H9 (cell line): ENCODE results near the gene IRF2. TPM values are rescaled to one million over a fixed set of nuclear protein-coding genes. Genes with fewer than 3 reads are reported as not detected.

Source experiments
- DNase-seq: peaks from one replicate; pipeline ENCODE4 v3.0.0-alpha.2; 2017
- H2AFZ ChIP-seq: one replicate; pipeline ENCODE4 v1.6.1; 2013; ENCODE audit warnings: mild to moderate bottlenecking, low read length, control low read depth, moderate library complexity
- H2AK5ac ChIP-seq: 2 replicates; pipeline ENCODE4 v1.6.1; 2013; ENCODE audit warnings: low read length, control low read depth, mixed read lengths; ENCODE audit not compliant: insufficient read length
- H2BK120ac ChIP-seq: one replicate; pipeline ENCODE4 v1.6.1; 2013; ENCODE audit warnings: low read depth, mild to moderate bottlenecking, low read length, control low read depth, inconsistent platforms; ENCODE audit not compliant: poor library complexity, severe bottlenecking
- H2BK12ac ChIP-seq: 2 replicates; pipeline ENCODE4 v1.6.1; 2013; ENCODE audit warnings: low read length, control low read depth, mixed read lengths, low read depth; ENCODE audit not compliant: insufficient read length
- H2BK15ac ChIP-seq: 2 replicates; pipeline ENCODE4 v1.6.1; 2013; ENCODE audit warnings: low read depth, low read length, control low read depth
- H2BK20ac ChIP-seq: one replicate; pipeline ENCODE4 v1.6.1; 2013; ENCODE audit warnings: low read depth, mild to moderate bottlenecking, low read length, control low read depth, inconsistent platforms; ENCODE audit not compliant: poor library complexity, severe bottlenecking
- H2BK5ac ChIP-seq: 2 replicates; pipeline ENCODE4 v1.6.1; 2013; ENCODE audit warnings: low read length, control low read depth, mixed read lengths; ENCODE audit not compliant: insufficient read length
- H3K14ac ChIP-seq: 2 replicates; pipeline ENCODE4 v1.6.1; 2013; ENCODE audit warnings: low read length, control low read depth; ENCODE audit not compliant: insufficient read depth
- H3K18ac ChIP-seq: 2 replicates; pipeline ENCODE4 v1.6.1; 2013; ENCODE audit warnings: low read depth, mild to moderate bottlenecking, mixed read lengths, low read length, control low read depth; ENCODE audit not compliant: insufficient read length
- H3K23ac ChIP-seq: 2 replicates; pipeline ENCODE4 v1.6.1; 2013; ENCODE audit warnings: low read length, control low read depth, mixed read lengths, low read depth; ENCODE audit not compliant: insufficient read length
- H3K23me2 ChIP-seq: 2 replicates; pipeline ENCODE4 v1.6.1; 2013; ENCODE audit warnings: low read depth, mild to moderate bottlenecking, mixed read lengths, low read length, control low read depth; ENCODE audit not compliant: insufficient read length, poor library complexity, severe bottlenecking
- H3K27ac ChIP-seq: 2 replicates; pipeline ENCODE4 v1.5.1; 2013; ENCODE audit warnings: low read length, control low read depth, mixed read lengths, low read depth; ENCODE audit not compliant: insufficient read length
- H3K27me3 ChIP-seq: 2 replicates; pipeline ENCODE4 v1.6.1; 2013; ENCODE audit warnings: low read length, control low read depth, inconsistent platforms; ENCODE audit not compliant: insufficient read depth
- H3K4ac ChIP-seq: 2 replicates; pipeline ENCODE4 v1.6.1; 2013; ENCODE audit warnings: low read depth, mild to moderate bottlenecking, control low read depth, inconsistent platforms, low read length, moderate library complexity
- H3K4me1 ChIP-seq: 2 replicates; pipeline ENCODE4 v1.6.1; 2013; ENCODE audit warnings: low read length, control low read depth, inconsistent platforms; ENCODE audit not compliant: insufficient read depth
- H3K4me2 ChIP-seq: 2 replicates; pipeline ENCODE4 v1.6.1; 2013; ENCODE audit warnings: low read length, control low read depth, mixed read lengths; ENCODE audit not compliant: insufficient read length, insufficient read depth
- H3K56ac ChIP-seq: 2 replicates; pipeline ENCODE4 v1.6.1; 2013; ENCODE audit warnings: low read depth, mild to moderate bottlenecking, mixed read lengths, low read length, control low read depth; ENCODE audit not compliant: insufficient read length
- H3K79me1 ChIP-seq: 2 replicates; pipeline ENCODE4 v1.6.1; 2013; ENCODE audit warnings: low read depth, mild to moderate bottlenecking, moderate library complexity, low read length, control low read depth, inconsistent platforms; ENCODE audit not compliant: insufficient read depth, poor library complexity, severe bottlenecking
- H3K79me2 ChIP-seq: 2 replicates; pipeline ENCODE4 v1.6.1; 2013; ENCODE audit warnings: low read length, control low read depth, inconsistent platforms; ENCODE audit not compliant: insufficient read depth
- H3K9ac ChIP-seq: 2 replicates; pipeline ENCODE4 v1.6.1; 2013; ENCODE audit warnings: low read length, control low read depth, mixed read lengths; ENCODE audit not compliant: insufficient read length; ENCODE audit errors: extremely low read depth
- H3K9me3 ChIP-seq: one replicate; pipeline ENCODE4 v1.6.1; 2013; ENCODE audit warnings: low read depth, low read length, inconsistent platforms; ENCODE audit not compliant: control insufficient read depth
- H3T11ph ChIP-seq: one replicate; pipeline ENCODE4 v1.6.1; 2013; ENCODE audit warnings: mild to moderate bottlenecking, low read length, control low read depth, inconsistent platforms
- H4K20me1 ChIP-seq: one replicate; pipeline ENCODE4 v1.6.1; 2013; ENCODE audit not compliant: control insufficient read depth, insufficient read length, insufficient read depth
- H4K5ac ChIP-seq: 2 replicates; pipeline ENCODE4 v1.6.1; 2013; ENCODE audit warnings: low read depth, mild to moderate bottlenecking, mixed read lengths, low read length, control low read depth; ENCODE audit not compliant: insufficient read length
- H4K8ac ChIP-seq: replicated peaks from 2 replicates; pipeline ENCODE4 v1.6.1; 2013; ENCODE audit warnings: low read length, control low read depth, mixed read lengths, low read depth; ENCODE audit not compliant: insufficient read length
- H4K91ac ChIP-seq: 2 replicates; pipeline ENCODE4 v1.6.1; 2013; ENCODE audit warnings: low read depth, mild to moderate bottlenecking, moderate library complexity, mixed read lengths, low read length, control low read depth; ENCODE audit not compliant: insufficient read length
- H3K27ac Mint-ChIP-seq, 3 experiments: 2 replicates in 2 of 3; 3 replicates in 1 of 3; pipeline ENCODE4 v1.8.0; 2020 to 2021; ENCODE audit warnings: mixed read lengths in 3 of 3, mild to moderate bottlenecking in 1 of 3, moderate library complexity in 1 of 3
- H3K27me3 Mint-ChIP-seq: 2 replicates; pipeline ENCODE4 v1.8.0; 2021; ENCODE audit warnings: low read depth, mild to moderate bottlenecking, moderate library complexity, mixed read lengths
- H3K36me3 Mint-ChIP-seq, 3 experiments: 2 replicates in 2 of 3; 3 replicates in 1 of 3; pipeline ENCODE4 v1.8.0; 2020 to 2021; ENCODE audit warnings: low read depth in 3 of 3, mixed read lengths in 3 of 3; ENCODE audit not compliant: insufficient read depth in 1 of 3
- H3K4me1 Mint-ChIP-seq, 2 experiments: 2 replicates each; pipeline ENCODE4 v1.8.0; 2020; ENCODE audit warnings: mixed read lengths in 2 of 2
- H3K4me3 Mint-ChIP-seq, 2 experiments: 2 replicates in 1 of 2; 3 replicates in 1 of 2; pipeline ENCODE4 v1.8.0; 2020 to 2021; ENCODE audit warnings: mild to moderate bottlenecking in 2 of 2, mixed read lengths in 2 of 2, moderate library complexity in 1 of 2
- H3K9me3 Mint-ChIP-seq, 2 experiments: 2 replicates in 1 of 2; 3 replicates in 1 of 2; pipeline ENCODE4 v1.8.0; 2020; ENCODE audit warnings: mild to moderate bottlenecking in 2 of 2, mixed read lengths in 2 of 2, moderate library complexity in 1 of 2
- CTCF ChIP-seq: fragments of 200-600 bp; sonication (generic); conservative IDR thresholded peaks from 3 replicates; pipeline ENCODE4 v1.8.0; 2021; ENCODE audit warnings: antibody characterized with exemption, mild to moderate bottlenecking
- WGBS: extraction: QIAGEN DNeasy Blood & Tissue Kit; methylation state at CpG from one replicate; pipeline ENCODE4 v1.1.7; 2013; ENCODE audit warnings: missing lambda C conversion rate, low lambda C conversion rate, mixed read lengths; ENCODE audit not compliant: insufficient read length; ENCODE audit errors: extremely low coverage; 5-methylcytosine and 5-hydroxymethylcytosine counted together
- total RNA-seq: library from RNA; stranded (reverse); gene quantifications from 2 replicates; pipeline ENCODE4 v1.2.1, GENCODE V29; 2021

The IRF2 gene
- total RNA-seq, 1 experiment from 2014 or later = 13.5 TPM

- Mint-ChIP-seq H3K27ac (no peak overlapping the region), H3K4me3 (no peak overlapping the region), H3K4me1 (peaks cover 18 to 21% of the 10 kb centered on the region in 2 experiments), H3K36me3 (peaks cover 3 to 6% (median 6%) of the 10 kb centered on the region in 3 experiments; a peak in 6 of 7 replicates), H3K9me3 (peaks cover 10 to 16% of the 10 kb centered on the region in 2 experiments; a peak in 4 of 5 replicates), H3K27me3 (no peaks in the 10 kb centered on the region; the same call in 1 of the 2 replicates)
- Histone ChIP-seq H3K79me1 (no peaks in the 10 kb centered on the region), H2BK5ac (no peak overlapping the region), H3T11ph (no peak overlapping the region), H4K8ac (no peak overlapping the region), H2AK5ac (no peak overlapping the region), H3K79me2 (no peaks in the 10 kb centered on the region), H3K18ac (no peak overlapping the region), H3K9ac (no peak overlapping the region), H2BK15ac (no peak overlapping the region), H3K4me1 (peaks cover 2% of the 10 kb centered on the region; the same call in 1 of the 2 replicates), H3K4me2 (no peak overlapping the region), H3K14ac (no peak overlapping the region), H3K23ac (no peak overlapping the region), H3K23me2 (peaks cover 8% of the 10 kb centered on the region), H3K27me3 (no peaks in the 10 kb centered on the region), H2BK20ac (no peak overlapping the region), H4K91ac (no peak overlapping the region), H2BK120ac (no peak overlapping the region), H3K9me3 (no peaks in the 10 kb centered on the region), H3K56ac (no peak overlapping the region), H4K20me1 (no peaks in the 10 kb centered on the region), H3K27ac (no peak overlapping the region), H3K4ac (no peak overlapping the region), H4K5ac (no peak overlapping the region), H2AFZ (no peak overlapping the region), H2BK12ac (no peak overlapping the region)
- TF ChIP-seq CTCF = no peak
- no CpG with 5 or more reads among the region's 1 CpG for WGBS
- DNase-seq = no peak
Measured at GRCh38 chr4:184479516-184479950, 5.2 kb upstream of the IRF2 start.
